NCI-H82 treated with DMSO at 0.1 percent for 48 hours (cell line): ENCODE data around the gene PRND.
"Not testable (repeated sequence)": the region's sequence is repeated elsewhere in the genome, so short reads cannot be mapped to it uniquely, and the experiment has no call there.

Source experiments
- DNase-seq: peaks from one replicate; lab custom pipeline; 2025; ENCODE audit not compliant: unreplicated experiment; lab: John Stamatoyannopoulos, UW

PRND gene

DNA sequence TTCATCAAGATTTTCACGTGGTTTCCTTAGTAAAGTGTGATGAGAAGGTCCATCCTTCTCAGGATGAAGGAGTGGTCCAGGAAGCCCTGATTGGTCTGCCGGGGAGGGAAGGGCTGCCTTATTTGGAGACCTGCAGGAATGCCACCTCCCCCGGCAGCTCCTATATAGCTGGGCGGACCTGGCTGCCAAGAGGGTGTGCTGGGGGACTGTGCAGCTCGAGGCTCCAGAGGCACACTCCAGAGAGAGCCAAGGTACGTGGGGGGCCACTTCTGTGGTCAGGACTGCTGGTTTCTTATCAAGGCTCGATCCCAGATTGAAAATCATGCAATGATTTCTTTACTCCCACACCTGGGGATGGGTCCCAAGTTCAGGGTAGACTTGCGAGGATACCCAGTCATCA is at the start of gene PRND:
Gene PRND, plus strand, starts transcription at position 191 of the 400 bp plus-strand sequence. CDS start 2,643 bp downstream, outside the sequence.
- no peak for DNase-seq

DNA sequence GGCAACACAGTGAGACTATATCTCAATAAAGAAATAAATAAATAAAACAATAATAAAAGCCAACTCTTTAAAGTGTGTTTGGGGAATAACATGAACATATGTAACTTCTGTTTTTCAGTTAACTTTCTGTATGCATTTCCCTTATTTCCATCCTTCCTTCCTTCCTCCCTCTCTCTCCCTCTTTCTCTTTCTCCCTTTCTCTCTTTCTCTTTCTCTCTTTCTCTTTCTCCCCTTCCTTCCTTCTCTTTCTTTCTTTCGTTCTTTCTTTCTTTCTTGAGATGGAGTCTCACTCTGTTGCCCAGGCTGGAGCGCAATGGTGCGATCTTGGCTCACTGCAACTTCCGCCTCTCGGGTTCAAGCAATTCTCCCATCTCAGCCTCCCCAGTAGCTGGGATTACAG is 48.8 kb upstream of the PRND start:
- DNase-seq, result no peak

DNA sequence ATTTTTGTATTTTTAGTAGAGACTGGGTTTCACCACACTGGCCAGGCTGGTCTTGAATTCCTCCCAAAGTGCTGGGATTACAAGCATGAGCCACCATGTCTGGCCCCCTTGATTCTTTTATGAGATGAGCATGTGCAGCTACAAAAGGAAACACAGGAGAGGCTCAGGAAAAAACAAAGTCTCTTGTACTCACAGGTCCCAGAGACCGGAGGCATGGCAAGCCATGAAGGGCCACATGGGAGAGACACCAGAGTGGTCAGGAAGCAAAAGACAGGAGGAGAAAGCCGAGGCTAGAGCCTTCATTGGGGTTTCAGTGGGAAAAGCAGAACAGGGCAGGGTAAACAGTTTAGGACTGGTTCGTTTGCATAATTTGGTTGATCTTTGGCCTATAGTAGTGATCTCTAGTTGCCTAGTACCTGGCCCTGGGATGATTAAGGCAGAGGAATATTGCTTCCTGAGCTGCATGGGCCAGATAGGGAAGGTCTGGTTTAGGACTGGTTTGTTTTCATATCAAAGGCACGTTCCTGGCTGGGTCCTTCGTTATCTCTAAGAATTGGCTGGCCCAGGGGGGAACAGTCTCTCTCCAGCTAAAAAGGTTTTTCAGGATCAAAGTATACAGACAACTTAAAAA is 48.2 kb upstream of the PRND start:
- no peak for DNase-seq

DNA sequence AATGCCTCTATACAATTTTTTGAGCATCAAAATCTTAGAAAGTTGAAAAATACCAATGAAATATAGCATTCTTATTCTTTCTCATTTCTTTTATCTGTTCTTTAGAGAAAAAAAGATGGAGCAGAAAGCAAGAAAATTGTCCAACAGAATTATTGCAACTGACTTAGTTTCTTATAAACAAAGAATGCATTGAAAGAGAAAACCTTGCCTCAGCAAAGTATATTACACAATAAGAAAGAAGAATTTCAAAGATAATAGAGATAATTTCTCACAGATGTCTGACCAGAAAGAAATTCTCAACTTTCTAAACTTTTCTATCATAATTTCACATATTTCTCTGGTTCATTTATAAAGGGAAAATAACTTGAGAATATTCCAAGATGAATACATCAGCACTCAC is 47.0 kb upstream of the PRND start:
- no peak for DNase-seq

GRCh38 chr20:4677846-4678245 is 43.9 kb upstream of the PRND start:
- DNase-seq, result no peak

GRCh38 chr20:4681401-4681800 is 40.3 kb upstream of the PRND start:
- no peak for DNase-seq

GRCh38 chr20:4681991-4682401 is 39.7 kb upstream of the PRND start:
- no peak for DNase-seq

DNA sequence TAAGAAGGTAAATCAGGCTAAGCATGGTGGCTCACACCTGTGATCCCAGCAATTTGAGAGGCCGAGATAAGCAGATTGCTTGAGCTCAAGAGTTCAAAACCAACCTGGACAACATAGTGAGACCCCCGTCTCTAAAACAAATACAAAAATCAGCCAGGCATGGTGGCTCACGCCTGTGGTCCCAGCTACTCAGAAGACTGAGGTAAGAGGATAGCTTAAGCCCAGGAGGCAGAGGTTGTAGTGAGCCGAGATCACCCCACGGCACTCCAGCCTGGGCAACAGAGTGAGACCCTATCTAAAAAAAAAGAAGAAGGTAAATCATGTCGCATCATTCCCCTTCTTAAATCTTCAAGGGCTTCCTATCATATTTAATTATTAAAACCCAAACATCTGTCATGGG is 39.0 kb upstream of the PRND start:
- no peak for DNase-seq

- no peak for DNase-seq
These were observed 38.4 kb upstream of the PRND start for GRCh38 chr20:4683261-4683660.

DNA sequence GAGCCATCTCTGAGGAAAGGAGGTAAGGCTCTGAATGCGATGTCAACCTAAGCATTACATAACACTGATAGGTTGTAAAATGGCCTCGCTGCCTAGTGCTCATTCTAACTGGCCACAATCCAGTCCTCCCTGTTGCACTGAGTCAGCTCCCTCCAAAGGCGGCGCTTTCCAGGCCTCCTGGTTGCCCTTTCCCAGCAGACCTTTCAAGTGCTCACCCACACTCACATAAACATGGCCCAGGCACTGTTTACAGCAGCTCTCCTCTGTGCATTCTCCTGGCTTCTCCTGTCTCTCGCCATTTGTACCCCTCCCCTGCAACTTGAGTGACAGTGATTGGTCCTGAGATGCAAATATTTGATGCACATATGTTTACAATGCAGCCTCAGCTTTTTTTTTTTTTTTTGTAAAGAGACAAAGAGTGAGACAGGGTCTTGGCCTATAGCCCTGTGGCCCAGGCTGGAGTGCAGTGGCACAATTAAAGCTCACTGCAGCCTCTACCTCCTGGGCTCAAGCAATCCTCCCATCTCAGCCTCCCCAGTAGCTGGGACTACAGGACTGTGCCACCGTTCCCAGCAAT is 36.8 kb upstream of the PRND start:
- no peak for DNase-seq

GRCh38 chr20:4685923-4686221 is 35.8 kb upstream of the PRND start:
- DNase-seq, result no peak

DNA sequence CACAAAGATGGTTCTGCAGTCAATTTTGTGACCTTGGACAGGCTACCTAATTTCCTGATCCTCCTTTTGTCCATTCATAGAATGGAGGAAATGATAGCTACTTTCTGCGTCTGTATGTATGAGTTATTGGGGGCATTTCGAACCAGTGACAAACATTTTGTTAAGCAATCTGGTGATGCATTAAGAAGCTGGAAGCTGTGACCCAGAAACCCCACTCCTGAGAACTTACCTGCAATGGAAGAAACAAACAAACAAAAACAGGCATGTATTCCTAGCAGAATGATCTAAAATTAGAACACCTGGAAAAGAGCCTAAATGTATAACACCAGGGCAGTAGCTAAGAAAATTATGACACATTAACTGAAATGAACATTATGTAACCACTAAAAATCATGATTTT is 33.4 kb upstream of the PRND start:
- DNase-seq, result no peak

GRCh38 chr20:4689220-4689619 is 32.5 kb upstream of the PRND start:
- peak; percentile 43 for DNase-seq

GRCh38 chr20:4691753-4692152 is 30.0 kb upstream of the PRND start:
- DNase-seq, result no peak

DNA sequence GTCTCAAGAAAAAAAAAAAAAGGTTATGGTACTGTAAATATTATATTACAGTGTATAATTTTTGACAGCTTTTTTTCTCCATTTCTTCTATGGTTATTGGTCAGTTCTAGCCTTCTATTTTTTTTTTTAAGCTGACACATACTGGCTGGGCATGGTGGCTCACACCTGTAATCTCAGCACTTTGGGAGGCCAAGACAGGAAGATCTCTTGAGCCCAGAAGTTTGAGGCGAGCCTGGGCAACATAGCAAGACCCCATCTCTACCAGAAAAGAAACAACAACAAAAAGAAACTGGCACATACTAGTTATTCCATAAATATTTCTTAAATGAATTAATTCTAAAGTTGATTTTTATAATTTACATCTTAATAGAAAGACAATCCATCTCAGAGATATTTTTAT is 27.6 kb upstream of the PRND start:
- no peak for DNase-seq

GRCh38 chr20:4697189-4697830 is 24.4 kb upstream of the PRND start:
- DNase-seq, result no peak

- no peak for DNase-seq
These were observed 23.9 kb upstream of the PRND start for GRCh38 chr20:4697831-4698221.

DNA sequence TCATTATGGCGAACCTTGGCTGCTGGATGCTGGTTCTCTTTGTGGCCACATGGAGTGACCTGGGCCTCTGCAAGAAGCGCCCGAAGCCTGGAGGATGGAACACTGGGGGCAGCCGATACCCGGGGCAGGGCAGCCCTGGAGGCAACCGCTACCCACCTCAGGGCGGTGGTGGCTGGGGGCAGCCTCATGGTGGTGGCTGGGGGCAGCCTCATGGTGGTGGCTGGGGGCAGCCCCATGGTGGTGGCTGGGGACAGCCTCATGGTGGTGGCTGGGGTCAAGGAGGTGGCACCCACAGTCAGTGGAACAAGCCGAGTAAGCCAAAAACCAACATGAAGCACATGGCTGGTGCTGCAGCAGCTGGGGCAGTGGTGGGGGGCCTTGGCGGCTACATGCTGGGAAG is 22.5 kb upstream of the PRND start:
- no peak for DNase-seq

- DNase-seq, result no peak
These were observed 21.8 kb upstream of the PRND start for GRCh38 chr20:4699957-4700356.

GRCh38 chr20:4702562-4703280 is 19.0 kb upstream of the PRND start:
- no peak for DNase-seq

GRCh38 chr20:4703281-4703676 is 18.4 kb upstream of the PRND start:
- no peak for DNase-seq

DNA sequence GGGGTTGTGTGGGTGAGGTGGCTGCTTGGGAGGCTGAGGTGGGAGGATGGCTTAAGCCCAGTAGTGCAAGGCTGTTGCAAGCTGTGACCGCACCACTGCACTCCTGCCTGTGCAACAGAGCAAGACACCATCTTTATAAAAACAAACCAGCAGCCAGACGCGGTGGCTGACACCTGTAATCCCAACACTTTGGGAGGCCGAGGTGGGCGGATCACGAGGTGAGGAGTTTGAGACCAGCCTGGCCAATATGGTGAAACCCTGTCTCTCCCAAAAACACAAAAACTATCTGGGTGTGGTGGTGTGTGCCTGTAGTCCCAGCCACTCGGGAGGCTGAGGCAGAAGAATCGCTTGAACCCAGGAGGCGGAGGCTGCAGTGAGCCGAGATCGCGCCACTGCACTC is 14.8 kb upstream of the PRND start:
- DNase-seq, result not testable (repeated sequence)
